Activated gamma-delta T cell treated with anti-CD3 and anti-CD28 coated beads, Interleukin-2, amount 50 U/mL, for 16 hours (primary cell): ENCODE results near the gene CEP120.
"Not testable (repeated sequence)": the region's sequence is repeated elsewhere in the genome, so short reads cannot be mapped to it uniquely, and the experiment has no call there.

ENCODE experiments used
- DNase-seq: peaks from one replicate; pipeline ENCODE4 v3.0.0-alpha.2; 2020; ENCODE audit warnings: low read depth

The CEP120 gene

DNA sequence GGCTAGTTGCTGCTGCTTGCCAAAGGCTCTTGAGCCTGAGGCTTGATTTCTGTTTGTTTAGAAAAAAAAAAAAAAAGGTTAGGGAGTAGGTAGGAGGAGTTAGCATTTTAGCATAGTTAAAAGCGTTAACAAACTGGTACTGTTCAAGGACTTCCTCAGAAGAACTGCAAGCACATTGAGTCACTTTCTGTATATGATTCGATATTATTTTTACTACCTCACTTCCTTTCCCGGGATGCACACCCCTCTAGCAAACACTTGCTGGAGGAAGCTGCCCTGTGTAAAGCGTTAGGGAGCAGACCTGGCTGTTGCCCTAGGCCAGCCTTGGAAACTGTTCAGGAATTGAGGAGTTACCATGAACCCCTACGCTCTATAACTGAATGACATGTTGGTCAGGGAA, 15.7 kb upstream of the CEP120 start:
- DNase-seq: no peak

DNA sequence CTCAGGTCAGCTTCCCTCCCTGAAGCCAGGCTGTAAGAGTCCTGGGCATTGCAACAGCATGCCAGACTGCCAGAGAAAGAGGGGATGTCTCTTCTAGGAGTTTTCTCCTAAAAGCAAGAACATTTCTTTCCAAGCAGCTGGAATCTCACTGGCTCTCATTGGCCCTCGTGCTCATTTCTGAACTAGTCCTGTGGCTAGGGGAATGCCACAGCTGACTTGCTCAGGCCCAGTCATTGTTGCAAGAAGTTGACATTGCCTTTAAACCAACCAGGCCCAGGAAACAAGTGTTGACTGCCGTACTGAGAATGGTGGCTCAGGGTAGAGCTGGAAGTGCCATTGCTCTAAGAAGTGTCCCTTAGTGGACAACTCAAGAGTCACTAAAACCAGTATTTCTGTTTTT, 15.0 kb upstream of the CEP120 start:
- no peak for DNase-seq

DNA sequence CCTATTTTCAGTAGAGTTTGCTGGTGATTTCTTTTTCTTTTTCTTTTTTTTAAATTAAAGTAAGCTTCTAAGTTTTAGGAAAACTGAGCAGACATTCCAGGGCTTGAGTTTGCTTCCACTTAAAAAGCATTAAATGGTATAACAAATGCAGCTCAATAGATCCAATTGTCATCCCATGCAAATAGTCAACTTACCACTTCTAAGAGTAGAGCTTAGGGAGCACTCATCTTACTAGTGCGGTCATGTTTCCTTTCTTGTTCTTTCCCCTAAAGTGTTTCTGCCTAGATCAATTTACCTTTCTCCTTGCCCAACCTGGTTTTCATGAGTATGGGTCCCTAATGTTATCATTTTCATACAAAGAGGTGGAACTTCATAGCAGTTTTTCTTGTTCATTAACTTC, 13.0 kb upstream of the CEP120 start:
- no peak for DNase-seq

DNA sequence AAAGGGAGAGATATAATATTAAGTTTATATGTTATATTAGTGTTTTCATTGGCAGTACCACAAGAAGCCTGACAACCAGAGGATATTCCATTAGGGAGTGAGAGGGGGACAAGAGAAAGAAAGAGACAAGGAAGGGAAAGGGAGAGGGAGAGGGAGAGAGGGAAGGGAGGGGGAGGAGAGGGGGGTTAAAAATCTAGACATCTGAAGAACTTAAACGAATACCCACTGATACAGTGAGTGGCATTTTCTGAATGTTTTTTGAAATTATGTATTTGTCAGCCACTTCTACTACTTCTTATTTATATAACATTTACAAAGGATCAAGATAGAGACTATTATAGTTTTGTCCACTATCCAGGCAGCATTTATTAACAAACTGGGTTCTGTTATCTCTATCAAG, 11.6 kb upstream of the CEP120 start:
- no peak for DNase-seq

DNA sequence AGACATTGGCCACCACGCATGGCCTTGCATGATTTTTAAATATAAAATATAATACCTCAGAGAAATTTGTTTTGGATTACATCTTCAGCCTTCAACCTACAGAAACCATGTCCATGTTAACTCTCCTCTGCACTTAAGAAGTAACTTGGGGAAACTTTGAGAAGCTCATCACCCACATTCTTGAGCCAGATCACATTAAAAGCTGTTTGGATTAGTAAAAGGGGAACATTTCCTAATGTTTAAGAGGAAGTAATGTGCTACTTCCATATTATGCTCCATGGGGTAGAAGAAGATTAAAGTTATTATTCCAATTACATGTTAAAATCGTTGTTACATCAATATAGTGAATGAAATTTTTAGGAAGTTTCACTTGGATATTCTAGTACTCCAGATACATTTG, 10.4 kb upstream of the CEP120 start:
- no peak for DNase-seq

DNA sequence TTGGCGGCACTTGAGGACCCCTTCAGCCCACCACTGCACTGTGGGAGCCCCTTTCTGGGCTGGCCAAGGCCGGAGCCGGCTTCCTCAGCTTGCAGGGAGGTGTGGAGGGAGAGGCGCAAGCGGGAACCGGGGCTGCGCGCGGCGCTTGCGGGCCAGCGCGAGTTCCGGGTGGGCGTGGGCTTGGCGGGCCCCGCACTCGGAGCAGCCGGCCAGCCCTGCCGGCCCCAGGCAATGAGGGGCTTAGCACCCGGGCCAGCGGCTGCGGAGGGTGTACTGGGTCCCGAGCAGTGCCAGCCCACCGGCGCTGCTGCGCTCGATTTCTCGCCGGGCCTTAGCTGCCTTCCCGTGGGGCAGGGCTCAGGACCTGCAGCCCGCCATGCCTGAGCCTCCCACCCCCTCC, 7.2 kb upstream of the CEP120 start:
- not testable (repeated sequence) for DNase-seq

DNA sequence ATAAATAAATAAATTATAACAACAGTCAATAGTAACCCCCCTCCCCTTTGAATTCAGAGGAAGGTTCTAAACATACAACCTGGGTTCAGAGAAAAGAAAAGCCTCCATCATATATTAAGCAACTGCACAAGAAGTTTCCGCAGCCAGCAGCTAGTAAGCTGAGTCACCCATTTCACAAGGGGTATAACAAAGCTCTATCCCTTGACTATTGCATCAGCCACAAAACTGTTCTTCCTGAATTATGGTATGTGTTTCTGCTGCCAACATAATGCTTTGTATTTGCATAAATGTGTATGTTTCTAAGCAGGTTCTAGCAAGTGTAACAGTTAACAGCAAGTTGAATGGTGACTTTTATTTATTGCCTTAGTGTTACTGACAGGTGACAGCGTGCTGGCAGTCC, 6.8 kb upstream of the CEP120 start:
- no peak for DNase-seq

DNA sequence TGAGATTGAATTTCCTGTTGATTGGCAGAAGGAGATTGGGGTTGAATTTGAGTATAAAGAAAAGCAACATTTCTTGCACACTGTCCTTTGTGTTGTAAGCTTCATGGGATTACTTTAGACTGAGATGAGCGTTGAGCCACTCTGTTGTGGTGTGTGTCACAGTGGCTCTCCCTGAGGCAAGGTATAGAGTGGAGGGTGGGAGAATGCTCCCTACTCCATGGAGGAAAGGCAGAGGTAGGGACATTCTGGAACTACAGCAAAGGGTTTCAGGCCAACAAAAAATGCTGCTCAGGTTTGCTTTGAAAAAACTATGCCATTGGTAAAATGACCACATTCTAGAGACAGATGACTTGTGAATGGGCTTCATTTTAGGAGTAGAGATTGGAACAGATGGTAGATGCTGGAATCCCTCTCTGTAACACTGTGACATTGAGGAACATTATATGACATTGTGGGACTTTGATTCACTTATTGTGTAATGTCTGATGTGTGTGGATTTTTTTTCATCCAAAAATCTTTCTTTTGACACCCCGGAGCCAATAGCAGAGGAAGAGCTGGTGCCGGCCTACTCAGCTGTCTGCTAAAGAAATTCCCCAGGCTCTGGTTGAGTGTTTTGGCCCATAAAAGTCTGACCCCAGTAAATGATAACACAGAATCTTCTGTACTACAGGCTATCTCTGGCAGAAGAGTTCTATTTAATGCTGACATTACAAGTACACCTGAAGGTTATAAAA, 6.2 kb upstream of the CEP120 start:
- DNase-seq: no peak

DNA sequence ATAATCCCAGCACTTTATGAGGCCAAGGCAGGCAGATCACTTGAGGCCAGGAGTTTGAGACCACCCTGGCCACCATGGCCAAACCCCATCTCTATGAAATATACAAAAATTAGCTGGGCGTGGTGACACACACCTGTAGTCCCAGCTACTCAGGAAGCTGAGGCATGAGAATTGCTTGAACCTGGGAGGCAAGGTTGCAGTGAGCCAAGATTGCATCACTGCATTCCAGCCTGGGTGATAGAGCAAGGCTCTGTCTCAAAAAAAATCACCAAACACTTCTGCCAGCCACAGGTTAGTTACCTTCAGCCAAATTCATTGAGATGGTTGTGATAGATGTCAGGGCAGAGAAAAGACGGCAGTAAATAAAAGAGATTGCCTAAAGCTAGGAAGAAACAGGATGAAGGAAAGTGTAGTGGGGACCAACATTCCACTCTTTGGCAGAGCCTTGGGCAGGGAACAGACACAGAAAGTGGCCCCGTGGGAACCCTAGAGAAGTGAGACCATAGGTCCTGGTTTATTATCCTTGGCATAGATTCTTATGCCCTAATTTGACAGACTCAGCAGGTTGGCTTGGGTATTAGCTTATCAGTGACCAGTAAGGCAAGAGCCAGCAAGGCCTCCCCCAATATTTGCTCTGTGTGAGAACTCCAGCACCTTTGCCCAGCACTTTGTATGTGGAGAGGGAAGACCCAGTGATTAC, 5.5 kb upstream of the CEP120 start:
- no peak for DNase-seq

DNA sequence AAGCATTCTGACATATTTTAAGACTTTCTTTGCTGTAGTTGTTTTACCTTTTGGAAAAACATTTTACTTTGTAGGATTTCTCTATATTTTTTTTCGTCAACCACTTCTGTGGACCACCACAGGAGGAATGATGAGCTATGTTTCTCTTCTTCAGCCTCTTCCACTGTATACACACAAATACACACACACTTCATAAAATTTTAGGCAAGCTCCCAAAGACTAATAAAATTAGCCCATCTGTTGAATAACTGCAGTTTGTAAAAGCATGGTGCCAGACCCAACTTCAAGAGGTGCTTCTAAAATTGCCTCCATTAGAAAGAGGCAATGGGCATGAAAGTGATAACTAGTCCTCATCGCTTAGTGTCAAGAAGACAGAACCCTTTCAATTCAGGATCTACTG, 4.1 kb upstream of the CEP120 start:
- DNase-seq: no peak

DNA sequence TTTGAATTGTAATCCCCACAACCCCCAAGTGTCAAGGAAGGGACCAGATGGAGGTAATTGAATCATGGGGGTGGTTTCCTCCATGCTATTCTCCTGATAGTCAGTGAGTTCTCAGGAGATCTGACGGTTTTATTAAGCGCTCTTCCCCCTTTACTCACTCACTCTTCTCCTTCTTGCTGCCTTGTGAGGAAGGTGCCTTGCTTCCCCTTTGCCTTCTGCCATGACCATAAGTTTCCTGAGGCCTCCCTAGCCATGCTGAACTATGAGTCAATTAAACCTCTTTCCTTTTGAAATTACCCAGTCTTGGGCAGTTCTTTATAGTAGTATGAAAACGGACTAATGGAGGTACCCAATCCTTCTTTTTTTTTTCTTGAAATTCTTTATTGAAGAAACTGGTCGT, 2.2 kb upstream of the CEP120 start:
- DNase-seq: no peak

DNA sequence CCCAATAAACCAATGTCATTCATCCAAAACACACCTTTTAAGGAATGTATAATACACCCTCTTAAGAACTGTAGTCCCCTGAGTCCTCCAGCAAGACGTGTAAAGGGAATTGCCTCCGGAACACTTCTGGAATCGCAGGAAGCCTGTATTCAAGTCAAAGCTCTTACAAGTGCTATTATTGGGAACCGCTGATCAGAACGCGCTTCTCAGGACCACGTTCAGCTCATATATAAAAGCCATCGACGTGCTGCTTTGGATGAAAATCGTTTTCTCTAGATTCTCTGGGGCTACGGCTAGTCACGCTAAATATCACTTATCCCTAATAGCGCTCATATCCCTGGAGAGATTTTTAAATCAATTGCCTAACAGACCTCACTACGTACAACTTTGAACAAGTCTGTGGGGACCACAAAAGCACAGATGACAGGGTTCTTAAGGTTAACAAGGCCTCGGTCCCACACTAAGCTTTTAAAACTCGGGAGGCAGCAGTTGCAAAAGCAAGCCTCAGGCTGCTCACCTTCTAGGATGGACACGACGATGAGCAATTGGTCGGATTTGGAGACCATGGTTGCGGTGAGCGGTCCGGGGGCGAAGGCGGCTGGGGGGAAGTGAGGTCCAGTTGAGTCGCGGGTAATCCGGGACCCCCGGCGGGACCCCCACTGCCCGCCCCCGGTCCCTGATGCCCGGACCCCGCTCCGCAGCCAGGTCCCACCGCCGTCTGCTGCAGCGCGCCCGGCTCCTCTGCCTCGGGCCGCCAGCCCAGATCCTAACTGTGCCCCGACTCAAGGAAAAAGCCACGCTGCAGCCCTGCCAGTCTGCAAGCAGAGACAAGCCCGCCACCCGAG, 548 bp downstream of the CEP120 start:
- no peak for DNase-seq

DNA sequence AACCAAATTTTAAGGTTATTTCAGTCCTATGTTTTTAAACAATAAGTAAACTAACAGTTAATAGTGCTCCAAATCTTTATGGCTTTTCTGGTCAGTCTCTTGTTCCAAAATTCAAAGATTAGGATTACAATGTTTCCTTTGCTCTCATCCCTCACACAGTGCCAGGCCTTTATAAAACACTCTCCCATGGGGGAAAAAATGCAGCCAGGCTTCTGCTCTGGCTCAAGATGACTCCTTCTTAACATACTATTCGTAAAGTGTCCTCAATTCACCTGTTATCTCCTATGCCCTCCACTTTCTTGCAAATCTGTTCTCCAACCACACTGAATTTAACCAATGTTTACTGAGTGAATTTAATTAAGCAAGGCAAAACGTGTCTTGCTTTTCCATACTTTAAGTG, 1.4 kb downstream of the CEP120 start:
- no peak for DNase-seq

DNA sequence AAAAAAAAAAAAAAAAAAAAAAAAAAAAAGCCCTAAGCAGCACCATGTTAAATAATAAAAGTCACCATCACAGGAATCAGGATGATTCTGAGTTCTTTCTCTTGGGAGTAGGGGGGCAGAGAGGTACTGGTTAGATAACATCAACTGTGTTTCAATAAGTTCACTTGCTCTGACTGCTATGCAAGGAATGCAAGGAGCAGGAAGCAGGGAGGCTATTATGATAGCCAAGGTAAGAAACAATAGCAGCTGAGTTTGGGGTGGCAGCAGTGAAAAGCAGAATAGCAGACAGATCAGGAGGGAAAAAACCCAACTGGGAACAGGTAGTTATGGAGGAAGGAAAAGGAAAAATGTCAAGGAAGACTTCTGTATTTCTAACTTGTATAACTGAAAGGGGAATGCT, 8.2 kb downstream of the CEP120 start:
- no peak for DNase-seq

DNA sequence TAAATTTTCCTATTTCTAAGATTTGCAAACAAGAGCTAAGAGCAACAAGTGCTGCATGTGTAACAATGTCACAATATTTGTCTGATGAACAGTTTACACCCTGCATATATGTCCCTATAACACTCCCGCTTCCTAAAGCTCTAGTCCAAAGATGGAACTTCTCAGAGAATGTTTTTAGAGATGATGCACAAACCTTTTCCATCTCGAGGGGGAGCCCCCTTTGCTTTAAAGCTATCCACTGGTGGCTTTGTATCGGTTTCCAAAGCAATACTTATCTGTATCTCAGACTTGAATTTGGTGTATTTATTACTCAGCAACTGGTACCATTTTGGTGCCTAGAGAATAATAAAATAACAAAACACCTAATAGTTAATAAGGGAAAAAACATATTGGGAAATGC, 11.0 kb downstream of the CEP120 start:
- DNase-seq: no peak

DNA sequence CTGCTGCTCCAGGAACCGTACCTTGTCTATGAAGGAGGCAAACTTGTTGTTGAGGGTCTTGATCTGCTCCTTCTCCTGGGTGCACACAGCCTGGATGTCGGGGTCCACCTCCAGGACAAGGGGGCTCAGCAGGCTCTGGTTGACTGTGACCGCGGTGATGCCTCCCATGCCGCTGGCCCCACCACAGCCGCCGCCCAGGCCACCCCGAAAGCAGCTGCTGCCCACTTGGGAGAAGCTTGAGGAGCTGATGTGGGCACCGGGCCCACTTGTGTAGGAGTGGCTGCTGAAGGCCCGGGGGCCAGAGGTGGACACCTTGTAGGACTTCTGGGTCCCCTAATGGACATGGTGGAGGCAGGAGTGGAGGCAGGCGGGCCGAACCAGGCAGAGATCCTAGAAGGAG, 21.2 kb downstream of the CEP120 start:
- DNase-seq: not testable (repeated sequence)

DNA sequence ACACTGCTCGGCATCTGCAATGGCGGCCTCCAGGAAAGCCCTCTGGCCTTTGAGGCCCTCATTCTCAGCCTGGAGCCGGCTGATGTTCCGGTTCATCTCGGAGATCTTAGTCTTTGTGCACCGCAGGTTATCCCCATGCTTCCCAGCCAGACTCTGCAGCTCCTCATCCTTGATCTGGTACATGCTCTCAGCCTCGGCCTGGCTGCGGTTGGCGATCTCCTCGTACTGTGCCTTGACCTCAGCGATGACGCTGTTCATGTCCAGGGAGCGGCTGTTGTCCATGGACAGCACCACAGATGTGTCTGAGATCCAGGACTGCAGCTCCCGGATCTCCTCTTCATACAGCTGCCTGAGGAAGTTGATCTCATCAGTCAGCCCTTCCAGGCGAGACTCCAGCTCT, 21.9 kb downstream of the CEP120 start:
- no peak for DNase-seq

DNA sequence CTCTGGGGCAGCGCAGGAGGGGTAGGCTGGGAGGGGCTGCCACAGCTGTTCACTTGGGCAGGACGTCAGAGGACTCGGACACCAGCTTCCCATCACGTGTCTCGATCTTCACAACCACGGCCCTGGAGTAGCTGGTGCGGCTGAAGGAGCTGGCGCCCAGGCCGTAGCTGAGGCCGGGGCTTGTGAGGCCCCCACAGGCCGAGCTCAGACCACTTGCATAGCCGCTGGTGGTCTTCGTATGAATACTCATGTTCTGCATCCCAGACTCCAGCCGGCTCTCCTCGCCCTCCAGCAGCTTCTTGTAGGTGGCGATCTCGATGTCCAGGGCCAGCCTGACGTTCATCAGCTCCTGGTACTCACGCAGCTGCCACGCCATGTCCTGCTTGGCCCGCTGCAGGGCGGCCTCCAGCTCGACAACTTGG, 22.3 kb downstream of the CEP120 start:
- DNase-seq: not testable (repeated sequence)

DNA sequence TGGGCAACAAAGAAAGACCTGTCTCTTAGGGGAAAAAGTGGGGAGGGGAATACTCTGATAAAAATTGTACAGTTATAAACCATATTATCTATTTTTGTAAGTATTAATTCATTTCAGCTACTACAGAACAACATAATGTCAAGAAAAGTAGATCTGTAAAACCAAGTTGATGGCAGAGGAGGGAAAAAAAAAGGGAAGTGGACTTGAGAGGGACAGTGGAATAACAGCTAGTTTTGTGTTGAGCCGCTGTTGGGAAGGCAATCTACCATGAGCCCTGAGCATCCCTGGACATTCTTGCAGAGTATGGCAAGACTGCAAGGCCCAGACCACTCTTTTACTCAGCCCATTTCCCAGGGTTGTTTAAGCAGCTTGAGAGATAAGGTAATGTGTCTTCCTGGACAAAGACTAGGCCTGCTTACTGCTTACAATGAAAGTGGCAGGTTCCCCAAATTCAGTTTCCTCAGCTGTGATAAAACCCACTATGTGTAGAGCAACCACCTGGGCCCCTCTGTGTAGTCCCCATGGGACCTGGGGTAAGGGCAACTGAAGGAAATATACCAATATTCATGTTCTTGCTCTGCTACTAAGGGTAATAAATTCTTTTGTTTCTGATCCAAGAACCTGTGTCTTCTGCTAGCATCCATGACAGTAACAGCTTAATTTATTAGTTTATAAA, 25.0 kb downstream of the CEP120 start:
- DNase-seq: no peak

DNA sequence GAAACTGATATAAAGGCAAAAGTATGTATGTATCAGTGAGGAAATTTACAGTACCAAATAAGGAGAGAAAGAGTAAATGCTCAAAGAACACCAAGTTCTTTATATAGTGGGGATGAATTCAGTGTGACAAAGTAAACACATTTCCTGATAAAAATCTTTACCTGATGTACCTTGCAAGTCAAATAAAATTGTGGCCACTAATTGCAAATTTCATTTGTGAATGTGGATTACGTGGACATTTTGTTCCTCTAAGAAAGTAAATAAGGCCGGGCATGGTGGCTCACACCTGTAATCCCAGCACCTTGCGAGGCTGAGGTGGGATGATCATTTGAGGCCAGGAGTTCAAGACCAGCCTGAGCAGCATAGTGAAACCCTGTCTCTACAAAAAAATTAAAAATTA, 25.7 kb downstream of the CEP120 start:
- DNase-seq: no peak

DNA sequence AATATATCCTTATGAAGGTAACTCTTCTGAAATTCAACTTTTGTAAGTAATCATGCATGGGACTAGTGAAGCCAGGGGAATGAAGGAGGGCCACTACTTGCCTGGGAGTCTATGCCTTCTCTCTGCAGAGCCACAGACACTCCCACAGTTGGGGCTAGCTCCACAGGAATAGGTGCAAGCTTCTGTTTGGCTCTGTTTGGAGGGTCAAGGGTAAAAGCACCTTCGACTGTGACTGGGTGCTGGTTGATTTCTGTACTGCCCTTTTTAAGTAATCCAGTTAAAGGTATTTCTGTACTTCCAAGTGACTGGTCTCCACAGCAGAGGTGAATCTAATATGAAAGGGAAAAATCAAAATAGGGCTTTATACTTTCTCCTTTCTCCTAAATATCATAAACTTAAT, 32.2 kb downstream of the CEP120 start:
- no peak for DNase-seq

DNA sequence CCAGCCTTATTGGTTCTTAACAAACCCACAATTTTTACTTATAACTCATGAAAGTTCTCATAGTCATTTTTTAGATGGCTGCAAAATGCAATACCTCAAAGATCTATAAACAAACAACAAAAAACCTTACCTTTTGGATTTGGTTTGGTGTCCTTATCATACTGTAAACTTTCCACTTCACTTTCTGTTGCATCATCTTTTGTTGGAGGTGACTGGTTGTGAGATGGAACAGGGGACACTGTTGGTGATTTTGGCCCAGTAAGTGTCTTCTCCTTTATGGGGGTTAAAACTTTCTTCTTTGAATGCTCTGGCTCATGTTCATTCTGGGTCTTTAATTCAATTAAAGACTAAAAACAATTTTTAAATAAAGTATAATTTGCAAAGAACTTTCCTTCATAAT, 33.4 kb downstream of the CEP120 start:
- no peak for DNase-seq

DNA sequence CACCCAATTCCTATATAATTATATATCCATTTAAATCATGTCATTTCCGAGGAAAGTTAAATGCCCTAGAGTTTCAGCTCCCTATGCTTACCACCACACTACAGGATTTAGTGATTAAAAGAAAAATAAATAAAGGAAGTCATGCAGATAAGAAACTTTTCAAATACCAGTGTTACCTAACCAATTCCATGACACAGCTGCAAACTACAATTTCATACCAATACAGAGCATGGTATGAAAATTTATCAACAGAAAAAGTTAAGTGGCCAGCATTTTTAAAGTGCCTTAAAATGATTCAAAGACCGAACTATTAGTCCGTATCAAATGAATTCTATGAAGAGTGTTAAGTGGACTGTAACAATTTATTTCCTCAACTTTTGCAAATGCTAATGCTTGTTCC, 35.9 kb downstream of the CEP120 start:
- DNase-seq: no peak
